T-helper 2 cell treated with Interferon-gamma antibody and Interleukin-4, amounts not matched to agents 5 μg/mL and 100 μg/mL, for 36 hours (primary cell): ENCODE data around the gene SGMS1.
"Not testable (repeated sequence)": the region's sequence is repeated elsewhere in the genome, so short reads cannot be mapped to it uniquely, and the experiment has no call there.

ENCODE experiments used
- DNase-seq: peaks from one replicate; pipeline ENCODE4 v3.0.0; 2021; ENCODE audit warnings: low spot score
- H3K27ac Mint-ChIP-seq: one replicate; pipeline ENCODE4 v1.8.0; 2021; ENCODE audit warnings: mild to moderate bottlenecking, mixed read lengths
- H3K27me3 Mint-ChIP-seq: one replicate; pipeline ENCODE4 v1.8.0; 2021; ENCODE audit warnings: low read depth, mixed read lengths
- H3K36me3 Mint-ChIP-seq: one replicate; pipeline ENCODE4 v1.8.0; 2021; ENCODE audit warnings: low read depth, mixed read lengths
- H3K4me1 Mint-ChIP-seq: one replicate; pipeline ENCODE4 v1.8.0; 2021; ENCODE audit warnings: low read depth, mixed read lengths
- H3K4me3 Mint-ChIP-seq: one replicate; pipeline ENCODE4 v1.8.0; 2022; ENCODE audit warnings: mild to moderate bottlenecking, moderate library complexity, mixed read lengths
- H3K9me3 Mint-ChIP-seq: one replicate; pipeline ENCODE4 v1.8.0; 2021; ENCODE audit warnings: mixed read lengths

The SGMS1 gene

GRCh38 chr10:50575477-50576244, 48.1 kb downstream of the SGMS1 start:
- DNase-seq: no peak
- peaks cover 4% of the 10 kb centered on the region for H3K4me1 Mint-ChIP-seq
- H3K27ac Mint-ChIP-seq: no peak overlapping the region

DNA sequence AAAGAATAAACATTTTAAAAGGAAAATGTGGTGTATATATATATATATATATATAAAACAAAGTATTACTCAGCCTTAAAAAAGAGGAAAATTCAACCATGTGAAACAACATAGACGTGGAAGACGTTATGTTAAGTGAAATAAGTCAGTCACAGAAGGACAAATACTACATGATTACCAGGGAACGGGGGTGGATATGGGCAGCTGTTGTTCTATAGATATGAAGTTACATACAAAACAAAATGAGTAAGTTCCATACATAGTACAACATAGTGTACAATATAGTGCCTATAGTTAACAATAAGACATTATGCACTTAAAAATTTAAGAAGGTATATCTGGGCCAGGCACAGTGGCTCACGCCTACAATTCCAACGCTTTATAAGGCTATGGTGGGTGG, 48.8 kb downstream of the SGMS1 start:
- no peak overlapping the region for H3K27ac Mint-ChIP-seq
- H3K4me3 Mint-ChIP-seq: no peak overlapping the region
- no peaks in the 10 kb centered on the region for H3K9me3 Mint-ChIP-seq
- H3K4me1 Mint-ChIP-seq: peaks cover 3% of the 10 kb centered on the region
- H3K36me3 Mint-ChIP-seq: no peaks in the 10 kb centered on the region
- no peaks in the 10 kb centered on the region for H3K27me3 Mint-ChIP-seq
- no peak for DNase-seq

More at GRCh38 chr10:50575477-50576244, 48.1 kb downstream of the SGMS1 start:
- no peak overlapping the region for H3K4me3 Mint-ChIP-seq
- H3K9me3 Mint-ChIP-seq: no peaks in the 10 kb centered on the region
- no peaks in the 10 kb centered on the region for H3K27me3 Mint-ChIP-seq
- no peaks in the 10 kb centered on the region for H3K36me3 Mint-ChIP-seq

GRCh38 chr10:50574305-50574704, 49.5 kb downstream of the SGMS1 start:
- Mint-ChIP-seq H3K4me1 (peaks cover 2% of the 10 kb centered on the region), H3K27ac (no peak overlapping the region)

DNA sequence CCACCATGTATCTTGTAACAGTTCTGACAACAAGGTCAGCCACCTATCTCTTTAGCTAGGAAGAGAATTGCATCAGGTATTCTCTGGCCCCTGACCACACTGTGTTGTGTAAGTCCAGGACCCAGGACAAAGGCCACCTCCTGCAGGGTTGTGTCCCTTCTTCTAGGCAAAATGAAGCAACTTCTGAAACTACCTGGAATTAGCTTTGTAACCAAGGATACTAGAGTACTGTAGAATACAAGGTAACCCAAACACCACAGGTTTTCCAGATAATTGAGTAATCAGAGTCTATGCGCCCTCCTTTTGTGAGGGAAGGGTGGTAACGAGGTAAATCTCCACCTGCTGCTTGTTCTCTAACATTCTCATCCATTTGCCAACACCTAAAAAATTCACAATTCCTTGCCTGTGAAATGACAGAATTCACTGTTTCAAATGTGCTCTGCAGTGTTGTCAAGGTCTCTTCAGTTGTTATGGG, 51.7 kb downstream of the SGMS1 start:
- H3K27me3 Mint-ChIP-seq: no peaks in the 10 kb centered on the region
- no peaks in the 10 kb centered on the region for H3K4me1 Mint-ChIP-seq
- H3K27ac Mint-ChIP-seq: no peak overlapping the region

More at GRCh38 chr10:50574305-50574704, 49.5 kb downstream of the SGMS1 start:
- no peak for DNase-seq
- Mint-ChIP-seq H3K36me3 (no peaks in the 10 kb centered on the region), H3K27me3 (no peaks in the 10 kb centered on the region), H3K9me3 (no peaks in the 10 kb centered on the region), H3K4me3 (no peak overlapping the region)

GRCh38 chr10:50568750-50569149, 55.0 kb downstream of the SGMS1 start:
- not testable (repeated sequence) for H3K27ac Mint-ChIP-seq, H3K9me3 Mint-ChIP-seq, H3K27me3 Mint-ChIP-seq, H3K4me3 Mint-ChIP-seq, DNase-seq, H3K36me3 Mint-ChIP-seq, H3K4me1 Mint-ChIP-seq

More for the DNA sequence above, 51.7 kb downstream of the SGMS1 start:
- Mint-ChIP-seq H3K36me3 (no peaks in the 10 kb centered on the region), H3K4me3 (no peak overlapping the region), H3K9me3 (no peaks in the 10 kb centered on the region)
- no peak for DNase-seq

GRCh38 chr10:50567384-50567783, 56.4 kb downstream of the SGMS1 start:
- H3K4me1 Mint-ChIP-seq: no peaks in the 10 kb centered on the region
- H3K36me3 Mint-ChIP-seq: no peaks in the 10 kb centered on the region
- no peak overlapping the region for H3K4me3 Mint-ChIP-seq
- H3K27ac Mint-ChIP-seq: no peak overlapping the region
- DNase-seq: no peak
- H3K27me3 Mint-ChIP-seq: no peaks in the 10 kb centered on the region
- H3K9me3 Mint-ChIP-seq: no peaks in the 10 kb centered on the region

DNA sequence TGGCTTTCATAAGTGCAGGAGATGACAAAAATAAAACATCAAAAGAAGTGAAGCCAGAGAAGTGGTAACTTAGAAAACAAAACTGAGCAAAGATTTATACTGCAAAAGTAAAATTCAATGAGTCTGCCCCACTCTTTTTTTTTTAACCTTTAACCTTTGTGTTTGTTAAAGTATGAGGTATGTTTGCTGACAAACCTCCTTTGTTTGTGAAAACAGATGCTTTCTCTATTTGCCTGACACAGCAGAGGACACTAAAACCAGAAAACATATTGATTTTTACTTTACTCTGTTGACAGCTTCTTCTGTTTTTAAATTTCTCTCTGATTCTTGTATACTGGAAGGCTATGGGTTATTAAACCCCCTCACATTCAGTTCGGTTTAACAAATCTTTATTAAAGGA, 57.6 kb downstream of the SGMS1 start:
- no peak overlapping the region for H3K27ac Mint-ChIP-seq
- H3K4me3 Mint-ChIP-seq: no peak overlapping the region
- no peaks in the 10 kb centered on the region for H3K36me3 Mint-ChIP-seq
- H3K4me1 Mint-ChIP-seq: peaks cover 4% of the 10 kb centered on the region
- DNase-seq: no peak
- no peaks in the 10 kb centered on the region for H3K27me3 Mint-ChIP-seq
- no peaks in the 10 kb centered on the region for H3K9me3 Mint-ChIP-seq

DNA sequence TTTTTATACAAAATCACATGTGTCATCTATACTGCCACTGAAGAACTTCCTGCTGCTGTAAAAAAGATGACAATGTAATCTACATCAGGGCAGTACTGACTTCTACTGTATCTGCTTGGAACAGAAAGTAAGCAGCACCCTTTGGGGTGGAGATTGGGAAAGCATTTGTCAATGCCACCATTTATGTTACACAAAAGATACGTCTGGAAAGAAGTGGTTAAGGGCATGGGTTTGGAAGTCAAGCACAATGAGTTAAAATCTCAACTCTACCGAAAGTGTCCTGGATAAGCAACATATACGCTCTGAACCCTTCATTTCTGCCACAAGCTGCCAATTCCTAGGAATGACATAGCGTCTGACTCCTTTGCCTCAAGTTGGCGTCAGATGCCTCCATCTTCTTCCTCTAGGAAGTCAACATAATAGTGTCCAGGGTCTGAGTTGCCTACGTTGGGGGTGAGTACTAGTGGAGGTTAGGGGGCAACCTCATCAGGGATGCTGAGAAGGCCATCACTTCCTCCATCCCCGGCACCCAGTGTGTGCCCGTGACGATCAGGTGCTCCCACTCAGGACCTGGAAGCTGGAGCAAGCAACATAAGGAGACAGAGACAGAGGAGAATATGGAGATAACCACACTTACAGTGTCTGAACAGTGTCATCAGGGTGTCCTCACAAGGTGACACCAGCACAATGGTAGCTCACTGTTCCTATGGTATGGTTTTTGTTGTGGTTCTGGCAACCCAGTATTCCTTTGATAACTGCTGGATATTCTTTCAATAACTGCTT, 58.3 kb downstream of the SGMS1 start:
- no peak for DNase-seq
- no peaks in the 10 kb centered on the region for H3K27me3 Mint-ChIP-seq
- no peak overlapping the region for H3K27ac Mint-ChIP-seq
- H3K4me3 Mint-ChIP-seq: no peak overlapping the region
- no peaks in the 10 kb centered on the region for H3K36me3 Mint-ChIP-seq
- H3K9me3 Mint-ChIP-seq: no peaks in the 10 kb centered on the region
- H3K4me1 Mint-ChIP-seq: peaks cover 4% of the 10 kb centered on the region

DNA sequence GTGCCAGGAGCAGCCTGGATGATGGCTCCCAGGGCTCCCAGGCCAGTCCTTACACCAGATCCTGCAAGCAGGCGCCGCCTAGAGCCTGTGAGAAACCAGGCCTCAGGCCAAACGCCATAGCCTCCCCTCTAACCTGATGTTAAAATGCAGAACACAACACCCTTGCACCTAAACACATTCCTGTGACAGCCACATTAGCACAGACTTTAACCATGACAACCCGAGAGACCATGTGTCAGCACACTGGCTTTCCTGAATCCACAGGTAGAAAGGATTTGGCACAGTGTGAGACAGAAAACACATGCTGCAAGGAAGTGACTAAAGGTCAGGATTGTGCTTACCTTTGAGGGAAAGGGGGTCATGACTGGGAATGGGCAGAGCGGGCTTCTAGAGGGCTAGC, 59.9 kb downstream of the SGMS1 start:
- H3K9me3 Mint-ChIP-seq: no peaks in the 10 kb centered on the region
- H3K27me3 Mint-ChIP-seq: no peaks in the 10 kb centered on the region
- no peaks in the 10 kb centered on the region for H3K36me3 Mint-ChIP-seq
- H3K4me3 Mint-ChIP-seq: no peak overlapping the region
- no peak overlapping the region for H3K27ac Mint-ChIP-seq
- DNase-seq: no peak
- peaks cover 4% of the 10 kb centered on the region for H3K4me1 Mint-ChIP-seq

- H3K4me1 Mint-ChIP-seq: peaks cover 4% of the 10 kb centered on the region
- no peak overlapping the region for H3K4me3 Mint-ChIP-seq
- no peaks in the 10 kb centered on the region for H3K36me3 Mint-ChIP-seq
- H3K27ac Mint-ChIP-seq: no peak overlapping the region
- H3K9me3 Mint-ChIP-seq: no peaks in the 10 kb centered on the region
- DNase-seq: no peak
- H3K27me3 Mint-ChIP-seq: no peaks in the 10 kb centered on the region
These were observed 61.9 kb downstream of the SGMS1 start for GRCh38 chr10:50561816-50562215.

DNA sequence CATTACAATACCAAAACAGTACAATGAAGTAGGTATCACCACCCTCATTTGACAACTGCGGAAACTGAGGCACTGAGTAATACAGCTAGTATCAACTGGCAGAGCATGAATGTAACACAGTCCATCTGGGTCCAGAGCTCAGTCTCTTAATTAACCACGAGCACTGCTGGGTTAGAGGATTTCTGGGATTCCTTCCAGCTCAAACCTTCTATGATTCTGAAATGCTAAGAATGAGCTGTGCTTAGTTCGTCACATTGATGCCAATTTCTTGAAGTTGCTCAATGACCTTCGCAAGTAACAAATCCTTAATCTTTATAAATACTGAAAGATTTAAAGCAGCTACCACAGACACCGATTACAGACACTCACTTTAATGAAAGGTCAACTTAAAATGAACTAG, 62.5 kb downstream of the SGMS1 start:
- Mint-ChIP-seq H3K27ac (no peak overlapping the region), H3K36me3 (no peaks in the 10 kb centered on the region), H3K9me3 (no peaks in the 10 kb centered on the region), H3K27me3 (no peaks in the 10 kb centered on the region), H3K4me3 (no peak overlapping the region), H3K4me1 (peaks cover 6% of the 10 kb centered on the region)
- no peak for DNase-seq

- Mint-ChIP-seq H3K9me3 (no peaks in the 10 kb centered on the region), H3K36me3 (no peaks in the 10 kb centered on the region), H3K4me3 (no peak overlapping the region), H3K27me3 (no peaks in the 10 kb centered on the region), H3K4me1 (peaks cover 6% of the 10 kb centered on the region), H3K27ac (no peak overlapping the region)
- no peak for DNase-seq
These were observed 63.4 kb downstream of the SGMS1 start for GRCh38 chr10:50560370-50560769.

GRCh38 chr10:50558371-50558770, 65.4 kb downstream of the SGMS1 start:
- Mint-ChIP-seq H3K36me3 (no peaks in the 10 kb centered on the region), H3K9me3 (no peaks in the 10 kb centered on the region), H3K4me1 (peaks cover 6% of the 10 kb centered on the region)

GRCh38 chr10:50557130-50557682, 66.5 kb downstream of the SGMS1 start:
- no peaks in the 10 kb centered on the region for H3K27me3 Mint-ChIP-seq
- peaks cover 9% of the 10 kb centered on the region for H3K4me1 Mint-ChIP-seq
- H3K36me3 Mint-ChIP-seq: no peaks in the 10 kb centered on the region
- H3K9me3 Mint-ChIP-seq: no peaks in the 10 kb centered on the region
- H3K27ac Mint-ChIP-seq: no peak overlapping the region
- no peak for DNase-seq
- no peak overlapping the region for H3K4me3 Mint-ChIP-seq

More at GRCh38 chr10:50558371-50558770, 65.4 kb downstream of the SGMS1 start:
- Mint-ChIP-seq H3K4me3 (no peak overlapping the region), H3K27me3 (no peaks in the 10 kb centered on the region), H3K27ac (no peak overlapping the region)
- no peak for DNase-seq
